Left hindlimb (tissue), 1 donor: ENCODE measurements around the gene CCNY.

Experiments
- DNase-seq: peaks from one replicate; pipeline ENCODE4 v3.0.0-alpha.2; 2018

Gene CCNY

GRCh38 chr10:35567951-35568350 lies 231.6 kb downstream of the CCNY start:
- no peak for DNase-seq

- no peak for DNase-seq
Measured at GRCh38 chr10:35568483-35569015, 232.2 kb downstream of the CCNY start.

GRCh38 chr10:35569111-35569707 lies 232.9 kb downstream of the CCNY start:
- DNase-seq: no peak

GRCh38 chr10:35569836-35570235 lies 233.5 kb downstream of the CCNY start:
- DNase-seq: no peak

GRCh38 chr10:35570397-35570796 lies 234.1 kb downstream of the CCNY start:
- no peak for DNase-seq

- DNase-seq: no peak
Measured at GRCh38 chr10:35572583-35572982, 236.3 kb downstream of the CCNY start.

- no peak for DNase-seq
Measured at GRCh38 chr10:35573796-35574195, 237.5 kb downstream of the CCNY start.

GRCh38 chr10:35574924-35575352 lies 238.6 kb downstream of the CCNY start:
- DNase-seq: no peak

- no peak for DNase-seq
Measured at GRCh38 chr10:35575640-35576039, 239.3 kb downstream of the CCNY start.

GRCh38 chr10:35576730-35577129 lies 240.4 kb downstream of the CCNY start:
- no peak for DNase-seq

GRCh38 chr10:35577926-35578617 lies 241.8 kb downstream of the CCNY start:
- no peak for DNase-seq

- DNase-seq: no peak
Measured at GRCh38 chr10:35578618-35578956, 242.3 kb downstream of the CCNY start.

- DNase-seq: no peak
Measured at GRCh38 chr10:35579116-35579515, 242.8 kb downstream of the CCNY start.

GRCh38 chr10:35579726-35580422 lies 243.6 kb downstream of the CCNY start:
- no peak for DNase-seq

GRCh38 chr10:35580423-35580770 lies 244.1 kb downstream of the CCNY start:
- no peak for DNase-seq

- no peak for DNase-seq
Measured at GRCh38 chr10:35581655-35582054, 245.3 kb downstream of the CCNY start.

GRCh38 chr10:35584946-35585345 lies 248.6 kb downstream of the CCNY start:
- DNase-seq: no peak

GRCh38 chr10:35585356-35585755 lies 249.0 kb downstream of the CCNY start:
- no peak for DNase-seq

GRCh38 chr10:35585903-35586535 lies 249.7 kb downstream of the CCNY start:
- no peak for DNase-seq

GRCh38 chr10:35588836-35589235 lies 252.5 kb downstream of the CCNY start:
- DNase-seq: no peak

GRCh38 chr10:35592441-35592840 lies 256.1 kb downstream of the CCNY start:
- DNase-seq: no peak

- no peak for DNase-seq
Measured at GRCh38 chr10:35594115-35595079, 258.1 kb downstream of the CCNY start.
